Mesenchymal stem cell (in vitro differentiated cells and primary cell): ENCODE data around the gene INTS2.

Source experiments
- DNase-seq: peaks from one replicate; pipeline ENCODE4 v3.0.0-alpha.2; 2013
- H2AFZ ChIP-seq: one replicate; pipeline ENCODE4 v1.6.1; 2013; ENCODE audit warnings: low read depth, mild to moderate bottlenecking, control low read depth, inconsistent platforms, low read length, moderate library complexity
- H2AK5ac ChIP-seq: 2 replicates; pipeline ENCODE4 v1.6.1; 2013; ENCODE audit warnings: low read length, moderate library complexity, mild to moderate bottlenecking, inconsistent platforms; ENCODE audit not compliant: severe bottlenecking
- H2BK120ac ChIP-seq: one replicate; pipeline ENCODE4 v1.6.1; 2013; ENCODE audit warnings: low read depth, mild to moderate bottlenecking, inconsistent platforms, low read length, moderate library complexity
- H2BK12ac ChIP-seq, 2 experiments: one replicate each; pipeline ENCODE4 v1.6.1; 2013; ENCODE audit warnings: inconsistent platforms in 2 of 2, low read length in 2 of 2, mild to moderate bottlenecking in 2 of 2, moderate library complexity in 2 of 2, control low read depth in 1 of 2
- H2BK15ac ChIP-seq: one replicate; pipeline ENCODE4 v1.6.1; 2013; ENCODE audit warnings: mild to moderate bottlenecking, low read depth, inconsistent platforms; ENCODE audit not compliant: poor library complexity, severe bottlenecking
- H2BK5ac ChIP-seq: 2 replicates; pipeline ENCODE4 v1.6.1; 2013; ENCODE audit warnings: low read depth, mild to moderate bottlenecking, low read length, control low read depth, inconsistent platforms; ENCODE audit not compliant: poor library complexity, severe bottlenecking
- H3K14ac ChIP-seq, 2 experiments: one replicate each; pipeline ENCODE4 v1.6.1; 2013; ENCODE audit warnings: inconsistent platforms in 2 of 2, low read length in 2 of 2, control low read depth in 1 of 2, mild to moderate bottlenecking in 1 of 2, moderate library complexity in 1 of 2
- H3K18ac ChIP-seq, 2 experiments: one replicate each; pipeline ENCODE4 v1.6.1; 2013; ENCODE audit warnings: inconsistent platforms in 2 of 2, low read length in 2 of 2, control low read depth in 1 of 2, low read depth in 1 of 2, mild to moderate bottlenecking in 1 of 2
- H3K23ac ChIP-seq, 2 experiments: one replicate each; pipeline ENCODE4 v1.6.1; 2013; ENCODE audit warnings: inconsistent platforms in 2 of 2, low read length in 2 of 2, mild to moderate bottlenecking in 2 of 2, moderate library complexity in 2 of 2, control low read depth in 1 of 2
- H3K27ac ChIP-seq: 2 replicates; pipeline ENCODE4 v1.5.1; 2013; ENCODE audit warnings: mild to moderate bottlenecking, moderate library complexity, low read length, control low read depth, inconsistent platforms; ENCODE audit not compliant: poor library complexity, severe bottlenecking
- H3K27me3 ChIP-seq, 2 experiments: 2 replicates each; pipeline versions ENCODE4 v1.6.1 to v1.7.0; 2013; ENCODE audit warnings: low read length in 2 of 2, mild to moderate bottlenecking in 2 of 2, moderate library complexity in 2 of 2, control low read depth in 1 of 2, inconsistent platforms in 1 of 2; ENCODE audit not compliant: control insufficient read depth in 1 of 2, insufficient read depth in 1 of 2
- H3K36me3 ChIP-seq, 2 experiments: 2 replicates each; pipeline versions ENCODE4 v1.6.1 to v1.7.0; 2013; ENCODE audit warnings: low read length in 2 of 2, control low read depth in 1 of 2, inconsistent platforms in 1 of 2, low read depth in 1 of 2, mild to moderate bottlenecking in 1 of 2; ENCODE audit not compliant: insufficient read depth in 2 of 2, control insufficient read depth in 1 of 2
- H3K4ac ChIP-seq, 2 experiments: one replicate each; pipeline ENCODE4 v1.6.1; 2013; ENCODE audit warnings: inconsistent platforms in 2 of 2, low read length in 2 of 2, mild to moderate bottlenecking in 2 of 2, moderate library complexity in 2 of 2, control low read depth in 1 of 2, low read depth in 1 of 2
- H3K4me1 ChIP-seq: 2 replicates; pipeline ENCODE4 v1.6.1; 2013; ENCODE audit warnings: low read depth, low read length, control low read depth; ENCODE audit not compliant: control insufficient read depth, insufficient read depth
- H3K4me2 ChIP-seq: 2 replicates; pipeline ENCODE4 v1.6.1; 2013; ENCODE audit warnings: low read length, mild to moderate bottlenecking, inconsistent platforms; ENCODE audit not compliant: poor library complexity, severe bottlenecking
- H3K4me3 ChIP-seq, 2 experiments: 2 replicates each; pipeline versions ENCODE4 v1.5.1 to v1.7.0; 2013; ENCODE audit warnings: low read length in 2 of 2, mild to moderate bottlenecking in 2 of 2, control low read depth in 1 of 2, low read depth in 1 of 2; ENCODE audit not compliant: insufficient read depth in 1 of 2
- H3K79me1 ChIP-seq: replicated peaks from 2 replicates; pipeline ENCODE4 v1.6.1; 2013; ENCODE audit warnings: mild to moderate bottlenecking, control low read depth, low read length, inconsistent platforms; ENCODE audit not compliant: poor library complexity, severe bottlenecking
- H3K9ac ChIP-seq: 2 replicates; pipeline ENCODE4 v1.7.0; 2013; ENCODE audit warnings: mild to moderate bottlenecking, low read length, moderate library complexity
- H3K9me3 ChIP-seq: 2 replicates; pipeline ENCODE4 v1.7.0; 2013; ENCODE audit warnings: mild to moderate bottlenecking, low read length; ENCODE audit not compliant: control insufficient read depth
- H4K8ac ChIP-seq: one replicate; pipeline ENCODE4 v1.6.1; 2013; ENCODE audit warnings: inconsistent platforms, mild to moderate bottlenecking, low read length, moderate library complexity
- H4K91ac ChIP-seq: one replicate; pipeline ENCODE4 v1.6.1; 2013; ENCODE audit warnings: mild to moderate bottlenecking, low read length, inconsistent platforms
- WGBS: methylation state at CpG from one replicate; pipeline ENCODE4 v1.1.7; 2013; ENCODE audit warnings: mixed read lengths; 5-methylcytosine and 5-hydroxymethylcytosine counted together

INTS2 gene

DNA sequence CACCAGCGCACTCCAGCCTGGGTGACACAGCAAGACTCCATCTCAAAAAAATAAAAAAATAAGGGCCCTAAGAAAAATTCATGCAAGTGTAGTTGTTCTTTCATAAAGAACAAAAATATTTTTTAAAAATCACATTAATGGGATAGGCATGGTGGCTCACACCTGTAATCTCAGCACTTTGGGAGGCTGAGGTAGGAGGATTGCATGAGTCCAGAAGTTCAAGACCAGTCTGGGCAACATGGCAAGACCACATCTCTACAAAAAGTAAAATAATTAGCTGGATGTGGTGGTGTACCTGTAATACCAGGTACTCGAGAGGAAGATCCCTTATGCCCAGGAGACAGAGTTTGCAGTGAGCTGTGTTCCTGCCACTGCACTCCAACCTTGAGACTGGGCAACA is 49.3 kb downstream of the INTS2 start:
- H2AFZ ChIP-seq: no peak overlapping the region
- H4K91ac ChIP-seq: no peak overlapping the region
- no peak overlapping the region for H2BK15ac ChIP-seq
- H2BK5ac ChIP-seq: no peak overlapping the region
- H3K36me3 ChIP-seq: peaks cover 5 to 71% of the 10 kb centered on the region in 2 experiments
- H3K4me2 ChIP-seq: no peak overlapping the region
- H3K18ac ChIP-seq: no peak overlapping the region
- no peak overlapping the region for H2AK5ac ChIP-seq
- no peak overlapping the region for H3K14ac ChIP-seq
- H3K9me3 ChIP-seq: no peaks in the 10 kb centered on the region
- no peak overlapping the region for H4K8ac ChIP-seq
- no peak overlapping the region for H2BK120ac ChIP-seq
- H3K4me1 ChIP-seq: no peaks in the 10 kb centered on the region
- H3K4me3 ChIP-seq: no peak overlapping the region
- H3K27me3 ChIP-seq: no peaks in the 10 kb centered on the region
- H3K79me1 ChIP-seq: no peaks in the 10 kb centered on the region
- no peak overlapping the region for H3K9ac ChIP-seq
- no CpG with 5 or more reads among the region's 2 CpGs for WGBS
- H3K23ac ChIP-seq: no peak overlapping the region
- no peak for DNase-seq
- H3K4ac ChIP-seq: no peak overlapping the region
- no peak overlapping the region for H2BK12ac ChIP-seq
- H3K27ac ChIP-seq: no peak overlapping the region

DNA sequence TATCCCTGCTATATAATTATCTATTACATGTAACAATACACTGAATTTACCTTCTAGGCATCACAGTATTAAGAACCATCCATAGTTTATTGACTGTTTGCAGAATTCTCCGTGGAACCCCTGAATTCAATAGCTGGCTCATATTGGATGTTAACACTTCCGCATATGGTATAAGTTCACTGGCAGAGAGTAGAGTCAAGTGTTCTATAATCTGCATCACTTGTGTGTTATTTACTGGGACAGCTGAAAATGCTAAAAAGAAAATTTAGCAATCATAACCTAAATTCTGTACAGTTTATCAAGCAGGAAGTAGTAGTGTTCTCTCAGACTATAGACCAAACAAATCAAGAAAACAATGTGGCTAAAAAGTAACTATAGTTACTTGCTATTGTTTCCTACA is 49.9 kb downstream of the INTS2 start:
- H3K14ac ChIP-seq: no peak overlapping the region
- H3K9ac ChIP-seq: no peak overlapping the region
- no peak overlapping the region for H4K91ac ChIP-seq
- no peak overlapping the region for H2BK5ac ChIP-seq
- no peak overlapping the region for H2BK12ac ChIP-seq
- H3K23ac ChIP-seq: no peak overlapping the region
- WGBS: 95% methylated on average over 2 of the region's 2 CpGs
- H3K4me1 ChIP-seq: no peaks in the 10 kb centered on the region
- H3K4ac ChIP-seq: no peak overlapping the region
- H2AK5ac ChIP-seq: no peak overlapping the region
- H3K79me1 ChIP-seq: no peaks in the 10 kb centered on the region
- no peak overlapping the region for H3K4me2 ChIP-seq
- no peaks in the 10 kb centered on the region for H3K9me3 ChIP-seq
- no peak overlapping the region for H2BK120ac ChIP-seq
- H4K8ac ChIP-seq: no peak overlapping the region
- H3K4me3 ChIP-seq: no peak overlapping the region
- H3K18ac ChIP-seq: no peak overlapping the region
- no peak overlapping the region for H3K27ac ChIP-seq
- DNase-seq: no peak
- peaks cover 5 to 66% of the 10 kb centered on the region in 2 experiments for H3K36me3 ChIP-seq
- H2BK15ac ChIP-seq: no peak overlapping the region
- H3K27me3 ChIP-seq: no peaks in the 10 kb centered on the region
- no peak overlapping the region for H2AFZ ChIP-seq

GRCh38 chr17:61875804-61876203 is 52.0 kb downstream of the INTS2 start:
- 85% methylated on average over 2 of the region's 3 CpGs for WGBS
- Histone ChIP-seq H4K91ac (no peak overlapping the region), H2BK15ac (no peak overlapping the region), H3K9me3 (no peaks in the 10 kb centered on the region), H3K23ac (no peak overlapping the region), H3K14ac (no peak overlapping the region), H2BK5ac (no peak overlapping the region), H3K4me1 (no peaks in the 10 kb centered on the region), H3K4me3 (no peak overlapping the region), H3K9ac (no peak overlapping the region), H3K79me1 (no peaks in the 10 kb centered on the region), H2AFZ (no peak overlapping the region), H3K27ac (no peak overlapping the region), H3K18ac (no peak overlapping the region), H3K27me3 (no peaks in the 10 kb centered on the region), H2BK12ac (no peak overlapping the region), H2AK5ac (no peak overlapping the region), H2BK120ac (no peak overlapping the region), H4K8ac (no peak overlapping the region), H3K36me3 (peaks cover 8 to 61% of the 10 kb centered on the region in 2 experiments), H3K4me2 (no peak overlapping the region), H3K4ac (no peak overlapping the region)
- DNase-seq: no peak

DNA sequence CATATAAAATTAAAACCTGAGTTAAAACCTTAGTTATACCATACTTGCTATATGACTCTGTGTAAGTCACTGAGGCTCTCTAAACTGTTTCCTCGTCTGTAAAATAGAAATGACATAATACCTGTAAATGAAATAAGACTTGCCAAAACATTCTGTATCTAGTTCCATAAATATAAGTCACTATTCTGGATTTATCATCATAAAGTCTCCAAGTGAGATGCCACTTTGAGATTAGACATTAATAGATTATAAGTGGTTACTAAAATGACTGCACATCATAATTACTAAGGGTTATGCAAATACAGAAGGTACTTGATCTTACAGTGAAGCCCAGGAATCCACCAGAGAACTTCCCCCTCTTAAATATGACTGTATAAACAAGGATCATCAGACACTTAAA is 52.5 kb downstream of the INTS2 start:
- H3K4me2 ChIP-seq: no peak overlapping the region
- H2AFZ ChIP-seq: no peak overlapping the region
- H2BK15ac ChIP-seq: no peak overlapping the region
- H2BK120ac ChIP-seq: no peak overlapping the region
- no peak overlapping the region for H4K91ac ChIP-seq
- no peak overlapping the region for H2AK5ac ChIP-seq
- H3K18ac ChIP-seq: no peak overlapping the region
- H3K9me3 ChIP-seq: no peaks in the 10 kb centered on the region
- no peak overlapping the region for H3K4me3 ChIP-seq
- H3K23ac ChIP-seq: no peak overlapping the region
- no peak overlapping the region for H2BK5ac ChIP-seq
- H3K36me3 ChIP-seq: peaks cover 6 to 63% of the 10 kb centered on the region in 2 experiments
- no peak overlapping the region for H4K8ac ChIP-seq
- DNase-seq: no peak
- H3K27me3 ChIP-seq: no peaks in the 10 kb centered on the region
- no peaks in the 10 kb centered on the region for H3K79me1 ChIP-seq
- no peak overlapping the region for H2BK12ac ChIP-seq
- no peak overlapping the region for H3K9ac ChIP-seq
- WGBS: no CpG with 5 or more reads among the region's 1 CpG
- H3K4ac ChIP-seq: no peak overlapping the region
- no peaks in the 10 kb centered on the region for H3K4me1 ChIP-seq
- H3K14ac ChIP-seq: no peak overlapping the region
- no peak overlapping the region for H3K27ac ChIP-seq
